Measurements from ENCODE around the gene XYLT1.

DNA sequence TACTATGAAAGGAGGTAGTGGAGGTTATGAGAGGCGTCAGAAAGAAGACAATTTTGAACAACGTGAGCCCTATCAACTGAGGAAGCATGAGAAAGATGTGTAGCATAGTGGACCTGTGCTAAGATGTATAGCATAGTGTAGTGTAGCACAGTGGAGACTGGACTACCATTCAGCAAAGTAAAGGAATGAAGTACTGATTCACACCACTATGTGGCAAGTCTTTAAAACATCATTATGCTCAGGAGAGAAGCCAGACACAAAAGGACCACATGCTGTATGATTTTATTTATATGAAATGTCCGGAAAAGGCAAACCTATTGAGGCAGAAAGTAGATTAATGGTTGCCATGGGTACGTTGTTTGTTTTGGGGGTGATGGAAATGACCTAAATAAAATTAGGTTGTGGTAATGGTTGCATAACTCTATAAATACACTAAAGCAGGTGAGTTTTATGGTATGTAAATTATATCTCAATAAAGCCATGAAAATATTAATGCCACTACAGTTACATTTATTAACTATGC, 20.4 kb upstream of the XYLT1 start:
- TF ChIP-seq, protein P1, sequence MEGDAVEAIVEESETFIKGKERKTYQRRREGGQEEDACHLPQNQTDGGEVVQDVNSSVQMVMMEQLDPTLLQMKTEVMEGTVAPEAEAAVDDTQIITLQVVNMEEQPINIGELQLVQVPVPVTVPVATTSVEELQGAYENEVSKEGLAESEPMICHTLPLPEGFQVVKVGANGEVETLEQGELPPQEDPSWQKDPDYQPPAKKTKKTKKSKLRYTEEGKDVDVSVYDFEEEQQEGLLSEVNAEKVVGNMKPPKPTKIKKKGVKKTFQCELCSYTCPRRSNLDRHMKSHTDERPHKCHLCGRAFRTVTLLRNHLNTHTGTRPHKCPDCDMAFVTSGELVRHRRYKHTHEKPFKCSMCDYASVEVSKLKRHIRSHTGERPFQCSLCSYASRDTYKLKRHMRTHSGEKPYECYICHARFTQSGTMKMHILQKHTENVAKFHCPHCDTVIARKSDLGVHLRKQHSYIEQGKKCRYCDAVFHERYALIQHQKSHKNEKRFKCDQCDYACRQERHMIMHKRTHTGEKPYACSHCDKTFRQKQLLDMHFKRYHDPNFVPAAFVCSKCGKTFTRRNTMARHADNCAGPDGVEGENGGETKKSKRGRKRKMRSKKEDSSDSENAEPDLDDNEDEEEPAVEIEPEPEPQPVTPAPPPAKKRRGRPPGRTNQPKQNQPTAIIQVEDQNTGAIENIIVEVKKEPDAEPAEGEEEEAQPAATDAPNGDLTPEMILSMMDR (conservative IDR thresholded peaks at IDR 0.05): no peak
- TF ChIP-seq EZH2 (IDR thresholded peaks at IDR 0.05; ENCODE audit: low read depth): no peak

Data from PC-9 (cell line).